Tibial nerve (tissue), 4 donors: ENCODE measurements around the gene FLYWCH1. TPM values are rescaled to one million over a fixed set of nuclear protein-coding genes. Genes with fewer than 3 reads are reported as not detected.

Experiments
- DNase-seq, 2 donors: peaks; one replicate each; pipeline ENCODE4 v3.0.0-alpha.2; 2019; ENCODE audit warnings: low spot score in 2 of 2
- H3K27ac ChIP-seq, 4 donors: fragments of 200-600 bp; sonication (generic) in 3 of 4; one replicate each; pipeline ENCODE4 v1.5.1; 2017 to 2019; ENCODE audit warnings: mild to moderate bottlenecking in 1 of 4
- H3K27me3 ChIP-seq, 2 donors: fragments of 200-600 bp; sonication (generic) in 1 of 2; one replicate each; pipeline versions ENCODE4 v1.5.1 to v1.6.0; 2017 to 2019
- H3K36me3 ChIP-seq, 3 donors: fragments of 200-600 bp; sonication (generic); one replicate each; pipeline ENCODE4 v1.5.1; 2018 to 2019
- H3K4me1 ChIP-seq, 4 donors: fragments of 200-600 bp; sonication (generic) in 3 of 4; one replicate each; pipeline ENCODE4 v1.5.1; 2017 to 2019
- H3K4me3 ChIP-seq, 4 donors: fragments of 200-600 bp; sonication (generic) in 3 of 4; one replicate each; pipeline ENCODE4 v1.5.1; 2017 to 2019; ENCODE audit warnings: mild to moderate bottlenecking in 1 of 4, moderate library complexity in 1 of 4
- H3K9me3 ChIP-seq, 4 donors: fragments of 200-600 bp; sonication (generic) in 3 of 4; one replicate each; pipeline ENCODE4 v1.5.1; 2017 to 2019
- EP300 ChIP-seq, 2 donors: sonication (generic); formaldehyde crosslinking; IDR thresholded peaks; one replicate each; pipeline ENCODE4 v1.6.1; 2017; ENCODE audit warnings: antibody characterized with exemption in 2 of 2, mild to moderate bottlenecking in 1 of 2
- POLR2A ChIP-seq, 2 donors: fragments of 450-650 bp; IDR thresholded peaks; one replicate each; pipeline ENCODE4 v1.6.1; 2017; ENCODE audit warnings: antibody characterized with exemption in 2 of 2, mild to moderate bottlenecking in 2 of 2, moderate library complexity in 2 of 2
- WGBS, 2 donors: methylation state at CpG; one replicate each; pipeline ENCODE4 v1.1.5; 2018; 5-methylcytosine and 5-hydroxymethylcytosine counted together
- total RNA-seq, 4 donors: library from RNA; depleted of rRNA; stranded (reverse); fragments of >200 nt; gene quantifications; one replicate each; pipeline ENCODE4 v1.1.0, GENCODE V29; 2016
- TF ChIP-seq, protein P1 (sequence below), 5 experiments: fragments of 200-600 bp in 3 of 5; fragments of 450-650 bp in 2 of 5; sonication (generic) in 3 of 5; IDR thresholded peaks; one replicate each; pipeline ENCODE4 v1.5.1; 2016 to 2019; ENCODE audit warnings: antibody characterized with exemption in 5 of 5, mild to moderate bottlenecking in 3 of 5, moderate library complexity in 2 of 5

Gene FLYWCH1
- total RNA-seq, 4 donors from 2014 or later = 65.1 to 74.9 (median 68.7) TPM

DNA sequence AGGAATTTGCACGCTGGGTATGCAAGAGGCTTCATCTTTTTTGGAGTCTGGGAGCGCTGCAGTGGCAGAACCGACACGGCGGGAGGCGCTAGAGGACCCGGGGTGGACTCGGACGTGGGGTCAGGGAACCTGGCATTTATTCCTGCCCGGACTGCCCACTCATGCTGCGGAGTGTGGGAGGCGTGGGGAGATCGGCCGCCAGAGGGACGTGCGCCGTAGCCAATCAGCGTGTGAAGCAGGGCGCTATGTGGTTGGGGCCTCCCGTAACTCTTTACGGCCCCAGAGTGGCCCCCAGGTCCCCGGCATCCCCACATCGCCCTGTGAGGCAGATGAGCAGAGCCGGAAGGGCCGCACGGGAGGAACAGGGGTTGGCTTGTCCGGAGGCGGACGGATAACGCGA lies 17.5 kb upstream of the FLYWCH1 start:
- TF ChIP-seq EP300 (IDR thresholded peaks at IDR 0.05) (no peak), POLR2A (IDR thresholded peaks at IDR 0.05) (no peak)
- TF ChIP-seq, protein P1, sequence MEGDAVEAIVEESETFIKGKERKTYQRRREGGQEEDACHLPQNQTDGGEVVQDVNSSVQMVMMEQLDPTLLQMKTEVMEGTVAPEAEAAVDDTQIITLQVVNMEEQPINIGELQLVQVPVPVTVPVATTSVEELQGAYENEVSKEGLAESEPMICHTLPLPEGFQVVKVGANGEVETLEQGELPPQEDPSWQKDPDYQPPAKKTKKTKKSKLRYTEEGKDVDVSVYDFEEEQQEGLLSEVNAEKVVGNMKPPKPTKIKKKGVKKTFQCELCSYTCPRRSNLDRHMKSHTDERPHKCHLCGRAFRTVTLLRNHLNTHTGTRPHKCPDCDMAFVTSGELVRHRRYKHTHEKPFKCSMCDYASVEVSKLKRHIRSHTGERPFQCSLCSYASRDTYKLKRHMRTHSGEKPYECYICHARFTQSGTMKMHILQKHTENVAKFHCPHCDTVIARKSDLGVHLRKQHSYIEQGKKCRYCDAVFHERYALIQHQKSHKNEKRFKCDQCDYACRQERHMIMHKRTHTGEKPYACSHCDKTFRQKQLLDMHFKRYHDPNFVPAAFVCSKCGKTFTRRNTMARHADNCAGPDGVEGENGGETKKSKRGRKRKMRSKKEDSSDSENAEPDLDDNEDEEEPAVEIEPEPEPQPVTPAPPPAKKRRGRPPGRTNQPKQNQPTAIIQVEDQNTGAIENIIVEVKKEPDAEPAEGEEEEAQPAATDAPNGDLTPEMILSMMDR (IDR thresholded peaks at IDR 0.05) = no peak
- no peak for DNase-seq
- 77 to 91% methylated on average over 28 to 31 of the region's 31 CpGs for WGBS, 2 donors

DNA sequence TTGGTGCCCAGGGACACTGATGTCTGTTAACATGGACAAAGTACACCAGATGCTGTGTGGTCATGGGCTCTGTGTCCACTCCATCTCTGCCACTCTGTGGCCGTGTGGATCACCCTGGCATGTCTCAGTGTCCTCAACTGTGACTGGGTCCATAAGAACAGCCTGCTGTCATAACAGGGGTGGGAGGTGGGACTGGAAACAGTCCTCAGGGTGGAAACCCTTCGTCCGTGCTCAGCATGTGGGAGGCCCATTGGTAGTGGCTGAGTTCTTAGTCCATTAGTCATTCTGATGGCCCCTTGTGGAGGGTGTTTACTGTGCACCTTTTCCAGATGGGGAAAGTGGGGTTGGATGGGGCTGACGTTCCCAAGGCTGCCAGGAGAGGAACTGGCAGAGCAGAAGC lies 15.9 kb upstream of the FLYWCH1 start:
- peaks cover 0 to 55% (median 0%) of the 10 kb centered on the region in 3 donors for H3K36me3 ChIP-seq
- 42 to 59% methylated on average over 3 to 4 of the region's 4 CpGs for WGBS, 2 donors
- no peaks in the 10 kb centered on the region for H3K9me3 ChIP-seq
- H3K4me1 ChIP-seq = peaks cover 0 to 7% (median 0%) of the 10 kb centered on the region in 4 donors
- H3K4me3 ChIP-seq = no peak overlapping the region
- no peak for DNase-seq
- no peak overlapping the region for H3K27ac ChIP-seq
- TF ChIP-seq POLR2A (IDR thresholded peaks at IDR 0.05) (no peak), EP300 (IDR thresholded peaks at IDR 0.05) (no peak)
- TF ChIP-seq, protein P1 (IDR thresholded peaks at IDR 0.05) = no peak
- H3K27me3 ChIP-seq = no peaks in the 10 kb centered on the region

More for the DNA sequence above, 17.5 kb upstream of the FLYWCH1 start:
- H3K27me3 ChIP-seq = no peaks in the 10 kb centered on the region
- H3K4me1 ChIP-seq = peaks cover 0 to 8% (median 0%) of the 10 kb centered on the region in 4 donors
- H3K4me3 ChIP-seq = no peak overlapping the region
- H3K36me3 ChIP-seq = peaks cover 0 to 39% (median 0%) of the 10 kb centered on the region in 3 donors
- H3K27ac ChIP-seq = no peak overlapping the region
- no peaks in the 10 kb centered on the region for H3K9me3 ChIP-seq

DNA sequence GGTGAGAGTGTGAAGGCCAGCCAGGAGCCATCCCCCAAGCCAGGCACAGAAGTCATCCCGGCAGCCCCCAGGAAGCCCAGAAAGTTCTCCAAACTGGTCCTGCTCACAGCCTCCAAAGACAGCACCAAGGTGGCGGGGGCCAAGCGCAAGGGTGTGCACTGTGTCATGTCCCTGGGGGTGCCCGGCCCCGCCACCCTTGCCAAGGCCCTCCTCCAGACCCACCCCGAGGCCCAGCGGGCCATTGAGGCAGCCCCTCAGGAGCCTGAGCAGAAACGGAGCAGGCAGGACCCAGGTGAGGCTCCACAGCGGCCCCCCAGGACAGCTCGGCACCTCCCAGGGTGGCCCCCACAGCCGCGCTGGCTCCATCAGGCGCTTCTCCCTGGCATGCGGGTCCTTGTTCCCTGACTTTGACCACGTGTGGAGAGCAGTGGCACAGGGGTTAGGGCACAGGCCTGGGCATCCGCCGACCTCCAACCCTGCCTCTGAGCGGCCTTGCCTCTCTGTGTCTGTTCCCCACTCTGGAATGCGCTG lies 15.2 kb upstream of the FLYWCH1 start:
- no peaks in the 10 kb centered on the region for H3K27me3 ChIP-seq
- no peaks in the 10 kb centered on the region for H3K9me3 ChIP-seq
- WGBS, 2 donors = 93 to 95% methylated on average over 15 to 16 of the region's 19 CpGs
- no peaks in the 10 kb centered on the region for H3K4me1 ChIP-seq
- H3K4me3 ChIP-seq = no peak overlapping the region
- TF ChIP-seq, protein P1 (IDR thresholded peaks at IDR 0.05) = no peak
- no peak for TF ChIP-seq EP300 (IDR thresholded peaks at IDR 0.05)
- no peak for TF ChIP-seq POLR2A (IDR thresholded peaks at IDR 0.05)
- H3K36me3 ChIP-seq = peaks cover 0 to 60% (median 0%) of the 10 kb centered on the region in 3 donors
- no peak for DNase-seq
- no peak overlapping the region for H3K27ac ChIP-seq

DNA sequence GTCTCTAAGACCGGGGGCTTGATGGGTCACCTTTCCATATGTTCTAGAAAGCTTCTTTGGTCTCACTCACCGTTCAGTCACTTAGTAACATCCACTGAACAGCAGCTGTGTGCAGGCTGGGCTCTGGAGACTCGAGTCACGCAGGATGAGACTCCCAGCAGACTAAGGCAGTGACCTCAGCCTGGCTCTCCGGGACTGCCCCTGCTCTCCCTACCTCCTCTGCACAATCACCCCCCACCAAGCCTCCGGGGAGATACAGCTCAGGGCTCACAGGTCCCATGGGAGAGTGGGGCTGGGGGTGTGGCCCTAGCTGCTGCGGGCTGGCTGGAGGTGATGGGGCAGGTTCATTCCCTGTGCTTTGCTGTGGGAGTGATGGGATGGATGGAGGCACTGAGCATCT lies 14.6 kb upstream of the FLYWCH1 start:
- H3K4me3 ChIP-seq = no peak overlapping the region
- no peaks in the 10 kb centered on the region for H3K27me3 ChIP-seq
- no peak for TF ChIP-seq EP300 (IDR thresholded peaks at IDR 0.05)
- TF ChIP-seq, protein P1 (IDR thresholded peaks at IDR 0.05) = no peak
- TF ChIP-seq POLR2A (IDR thresholded peaks at IDR 0.05) = no peak
- H3K9me3 ChIP-seq = no peaks in the 10 kb centered on the region
- no peak for DNase-seq
- WGBS, 2 donors = 81 to 84% methylated on average over 7 of the region's 7 CpGs
- H3K27ac ChIP-seq = no peak overlapping the region
- peaks cover 0 to 60% (median 0%) of the 10 kb centered on the region in 3 donors for H3K36me3 ChIP-seq
- no peaks in the 10 kb centered on the region for H3K4me1 ChIP-seq

DNA sequence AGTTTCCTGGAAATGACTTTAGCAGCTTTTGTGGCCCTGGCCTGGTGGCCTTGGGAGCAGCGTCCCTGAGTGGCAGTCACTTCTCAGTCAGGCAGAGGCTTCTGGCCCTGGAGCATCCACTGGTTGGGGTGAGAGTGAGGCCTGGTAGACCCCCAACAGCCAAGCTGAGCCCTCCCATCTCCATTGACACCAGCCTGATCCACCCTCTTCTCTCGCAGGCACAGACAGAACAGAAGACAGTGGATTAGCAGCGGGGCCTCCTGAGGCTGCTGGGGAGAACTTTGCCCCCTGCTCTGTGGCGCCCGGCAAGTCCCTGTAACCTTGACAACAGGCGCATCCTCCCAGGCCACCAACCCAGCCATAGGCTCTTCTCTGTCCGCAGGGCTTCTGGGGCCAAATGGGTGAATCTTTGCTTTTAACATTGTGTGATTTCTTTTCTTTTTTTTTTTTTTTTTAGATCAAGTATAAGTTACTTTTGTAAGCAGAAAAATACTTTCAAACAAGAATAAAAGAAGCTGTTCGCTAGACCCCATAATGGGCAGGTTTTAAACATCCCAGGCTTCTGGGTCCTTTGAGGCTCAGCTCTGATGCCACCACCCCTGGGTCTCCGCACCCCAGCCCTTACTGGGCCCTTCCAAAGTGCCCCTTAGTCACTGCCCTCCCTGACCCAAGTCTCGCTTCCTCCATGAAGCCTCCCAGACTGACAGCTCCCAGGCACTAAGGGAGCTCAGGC lies 12.7 kb upstream of the FLYWCH1 start:
- Histone ChIP-seq H3K9me3 (no peaks in the 10 kb centered on the region), H3K4me1 (peaks cover 0 to 7% (median 3%) of the 10 kb centered on the region in 4 donors)
- 71 to 79% methylated on average over 9 to 10 of the region's 10 CpGs for WGBS, 2 donors

More for the DNA sequence above, 12.7 kb upstream of the FLYWCH1 start:
- DNase-seq = no peak
- TF ChIP-seq POLR2A (IDR thresholded peaks at IDR 0.05) = no peak
- no peak for TF ChIP-seq EP300 (IDR thresholded peaks at IDR 0.05)
- TF ChIP-seq, protein P1 (IDR thresholded peaks at IDR 0.05) = no peak
- H3K4me3 ChIP-seq = no peak overlapping the region
- H3K27me3 ChIP-seq = no peaks in the 10 kb centered on the region
- no peak overlapping the region for H3K27ac ChIP-seq
- H3K36me3 ChIP-seq = peaks cover 0 to 60% (median 0%) of the 10 kb centered on the region in 3 donors
